Measurements from ENCODE around the gene ADARB2.
"Not testable (repeated sequence)": the region's sequence is repeated elsewhere in the genome, so short reads cannot be mapped to it uniquely, and the experiment has no call there.

ADARB2 gene

DNA sequence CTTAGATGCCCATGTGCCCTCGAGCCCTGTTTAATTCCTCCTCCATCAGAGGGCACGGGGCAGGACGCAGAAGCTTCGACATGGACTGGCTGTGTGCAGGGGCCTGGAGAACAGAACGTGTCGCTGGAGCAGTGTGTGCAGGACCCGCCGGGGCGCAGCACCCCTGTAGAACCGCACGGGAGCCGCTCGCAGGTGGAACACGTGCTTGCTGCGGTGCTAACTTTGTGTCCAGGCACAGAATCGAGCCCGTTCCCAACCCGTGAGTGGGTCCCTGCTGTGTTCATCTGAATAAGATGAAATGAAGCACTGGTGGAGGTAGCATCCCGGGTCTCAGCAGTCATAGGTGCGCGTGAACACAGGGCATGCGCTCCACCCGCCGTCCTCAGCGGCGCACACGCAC is 564.2 kb downstream of the ADARB2 start:
- no peak for DNase-seq

DNA sequence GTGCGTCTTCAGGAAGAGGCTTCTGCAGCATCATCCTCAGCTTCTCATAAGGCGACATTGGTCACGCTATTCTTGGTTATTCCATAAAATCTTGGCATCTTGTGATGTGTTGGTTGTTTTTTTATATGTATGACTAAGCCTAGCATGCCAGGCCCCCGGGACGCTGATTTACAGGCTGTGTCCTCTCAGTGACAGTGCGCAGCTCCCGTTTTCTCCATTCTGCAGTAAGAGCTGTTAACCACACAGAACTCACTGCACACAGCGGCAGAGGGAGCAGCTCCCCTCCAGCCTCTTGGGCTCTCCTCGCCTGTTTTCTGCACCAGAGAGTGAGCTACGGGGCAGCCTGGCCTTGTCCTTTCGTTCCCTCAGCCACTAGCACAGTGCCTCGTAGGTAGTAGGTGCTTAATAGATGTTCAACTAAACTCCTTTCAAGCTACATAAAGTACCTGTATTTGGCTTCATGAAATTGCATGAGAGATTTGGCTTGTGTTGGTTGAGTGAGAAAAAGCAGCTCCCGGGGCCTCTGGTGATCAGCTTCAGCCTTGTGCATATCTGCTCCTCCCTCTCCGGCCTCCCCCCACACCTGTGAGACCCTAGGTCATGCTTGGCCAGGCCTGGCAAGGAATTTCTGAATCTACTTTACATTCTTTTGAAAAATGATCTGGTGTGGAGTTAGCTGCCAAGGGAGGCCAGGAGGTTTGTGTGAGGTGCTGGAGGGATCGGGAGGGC is 564.9 kb downstream of the ADARB2 start:
- DNase-seq: no peak

DNA sequence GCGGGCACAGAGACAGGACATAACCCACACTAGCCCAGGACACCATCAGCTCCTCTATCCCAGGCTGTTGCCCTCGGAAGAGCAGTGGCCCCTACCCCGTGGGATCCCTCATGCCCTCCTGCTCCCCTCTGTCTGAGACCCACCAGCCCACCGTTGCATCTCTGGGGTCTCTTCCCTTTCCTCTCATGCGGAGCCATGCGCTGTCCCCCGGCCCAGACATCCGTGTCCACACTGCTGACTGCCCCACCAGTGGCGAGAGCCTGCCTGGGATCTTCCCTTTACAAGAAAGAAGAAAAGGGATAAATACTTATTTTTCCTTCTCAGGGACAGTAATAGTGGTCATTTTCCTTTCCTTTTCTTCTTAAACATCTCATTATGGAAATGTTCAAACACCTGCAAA is 565.7 kb downstream of the ADARB2 start:
- no peak for DNase-seq

DNA sequence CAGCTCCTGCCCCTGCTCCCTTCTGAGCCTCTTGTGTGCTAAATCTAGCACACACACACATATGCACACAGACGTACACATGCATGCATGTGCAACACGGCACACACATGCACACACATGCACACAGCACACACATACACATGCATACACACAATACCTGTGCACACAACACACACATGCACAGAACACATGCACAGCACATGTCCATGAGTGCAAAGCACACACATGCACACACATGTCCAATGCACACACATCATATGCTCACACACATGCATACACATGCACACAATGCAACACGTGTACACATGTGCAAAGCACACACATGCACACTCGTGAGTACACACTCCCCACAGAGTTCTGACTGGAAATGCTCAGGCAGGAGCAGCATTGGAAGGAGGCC is 566.1 kb downstream of the ADARB2 start:
- DNase-seq: no peak

DNA sequence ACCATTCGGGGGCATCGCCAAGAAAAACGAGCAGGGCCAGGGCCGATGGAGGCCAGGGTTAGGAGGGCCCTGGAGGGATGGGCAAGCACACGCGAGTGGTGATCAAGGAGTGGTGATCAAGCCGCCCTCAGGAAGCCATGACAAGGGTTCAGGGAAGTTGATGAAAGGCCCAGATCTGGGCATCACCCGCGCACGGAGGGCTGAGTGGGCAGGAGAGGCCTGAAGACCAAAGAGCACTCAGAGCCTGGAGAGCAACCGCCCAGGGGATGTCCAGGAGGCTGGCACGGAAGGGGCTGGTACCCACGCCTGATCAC is 566.5 kb downstream of the ADARB2 start:
- DNase-seq: no peak

DNA sequence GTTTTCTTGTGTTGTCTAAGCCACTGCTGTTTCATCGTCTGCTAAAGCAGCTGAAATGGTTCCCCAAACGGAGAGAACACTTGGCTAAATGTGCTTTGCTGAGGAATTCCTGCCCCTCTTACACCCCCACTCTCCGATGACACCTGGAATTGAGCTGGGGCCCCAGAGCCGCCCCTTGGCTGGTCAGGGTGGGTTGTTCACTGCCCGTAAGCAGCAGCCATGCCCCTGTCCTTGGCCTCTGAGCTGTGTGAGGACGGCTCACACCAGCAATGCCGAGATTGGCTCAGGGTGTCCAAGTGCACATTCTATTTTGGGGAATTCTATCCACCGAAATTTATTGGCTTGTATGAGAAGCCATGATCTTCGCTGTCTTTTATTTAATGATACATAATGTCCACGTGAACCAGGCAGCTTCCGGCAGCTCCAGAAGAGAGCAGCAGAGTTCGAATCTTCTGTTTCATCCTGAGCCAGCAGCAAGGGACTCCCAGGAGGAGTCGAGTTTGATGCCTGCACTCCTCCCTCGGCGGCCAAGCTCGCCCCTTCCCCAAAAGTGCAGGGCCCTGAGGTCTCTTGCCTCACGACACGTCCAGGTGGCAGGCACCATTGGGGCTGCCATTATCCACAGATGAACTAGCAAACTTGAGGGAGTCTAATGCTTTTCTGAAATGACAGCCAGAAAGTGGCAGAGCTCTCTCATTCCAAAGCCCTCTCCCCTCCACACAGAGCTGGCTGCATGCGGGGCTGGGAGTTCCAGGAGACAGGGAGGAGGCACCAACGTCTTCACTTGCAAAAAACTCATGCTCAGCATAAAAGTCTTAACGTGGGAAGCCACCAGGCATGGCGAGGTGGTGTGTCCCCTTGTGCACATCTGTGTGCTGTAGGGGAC is 567.1 kb downstream of the ADARB2 start:
- no peak for DNase-seq

DNA sequence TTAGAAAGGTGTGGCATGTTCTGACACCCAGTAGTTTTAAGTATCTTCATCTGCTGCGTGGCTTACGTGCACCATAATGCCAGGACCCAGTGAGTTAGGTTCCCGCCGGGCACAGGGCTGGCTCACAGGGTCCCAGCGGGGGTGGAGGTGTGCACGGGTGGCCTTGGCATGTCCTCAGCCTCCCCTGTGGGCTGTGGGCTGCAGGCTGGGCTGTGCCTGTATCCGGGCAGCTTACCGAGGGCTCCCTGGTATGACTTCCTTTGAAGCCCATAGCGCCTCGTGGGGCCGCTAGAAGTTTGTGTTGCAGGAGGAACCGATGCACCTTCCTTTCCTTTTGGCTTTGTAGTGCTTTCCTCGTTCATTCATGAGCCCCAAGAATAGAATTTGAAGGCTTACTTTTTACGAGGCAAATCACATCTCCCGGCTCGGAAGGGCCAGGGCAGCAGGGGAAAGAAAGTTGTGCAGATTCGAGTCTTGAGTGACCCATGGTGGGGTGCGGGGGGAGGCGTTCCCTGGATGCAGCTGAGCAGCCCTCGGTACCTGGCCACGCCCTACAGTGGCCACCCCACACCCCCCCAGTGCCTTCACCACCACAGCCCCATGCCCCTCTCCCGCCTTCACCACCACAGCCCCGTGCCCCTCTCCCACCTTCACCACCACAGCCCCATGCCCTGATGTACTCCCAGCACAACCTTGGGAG is 568.0 kb downstream of the ADARB2 start:
- DNase-seq: no peak

DNA sequence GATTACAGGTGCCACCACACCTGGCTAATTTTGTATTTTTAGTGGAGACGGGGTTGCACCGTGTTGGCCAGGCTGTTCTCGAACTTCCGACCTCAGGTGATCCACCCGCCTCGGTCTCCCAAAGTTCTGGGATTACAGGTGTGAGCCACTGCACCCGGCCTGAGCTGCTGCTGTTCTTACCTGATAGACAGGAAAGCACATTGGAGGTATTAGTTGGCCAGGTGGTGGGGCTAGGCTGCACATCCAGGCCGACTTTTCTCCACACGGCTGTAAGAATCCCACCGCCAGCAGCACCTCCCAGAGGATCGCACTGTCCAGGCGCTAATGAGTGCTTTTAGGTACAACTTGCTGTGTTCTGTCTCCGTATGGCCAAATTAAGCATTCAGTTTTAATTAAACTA is 568.6 kb downstream of the ADARB2 start:
- DNase-seq: no peak

DNA sequence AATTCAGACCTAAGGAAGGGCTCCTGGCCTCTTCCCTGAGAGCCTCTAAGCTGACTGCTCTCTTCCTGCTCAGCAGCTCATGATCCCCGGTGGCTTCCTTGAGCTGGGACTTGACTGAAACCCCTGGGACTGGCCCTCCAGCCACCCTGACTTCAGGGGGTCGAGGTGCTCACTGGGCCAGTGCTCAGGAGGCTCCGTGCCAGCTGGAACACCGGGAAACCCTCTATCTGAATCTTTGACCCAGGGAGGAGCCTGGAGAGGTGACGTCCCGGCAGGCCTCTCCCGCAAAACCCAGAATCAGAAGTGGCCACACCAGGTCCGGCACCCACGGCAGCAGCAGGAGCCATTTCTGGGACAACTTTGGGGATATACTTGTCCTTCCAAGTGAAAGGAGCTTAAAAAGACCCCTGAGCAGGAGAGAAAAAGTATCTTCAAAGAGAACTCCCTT is 570.5 kb downstream of the ADARB2 start:
- DNase-seq: no peak

DNA sequence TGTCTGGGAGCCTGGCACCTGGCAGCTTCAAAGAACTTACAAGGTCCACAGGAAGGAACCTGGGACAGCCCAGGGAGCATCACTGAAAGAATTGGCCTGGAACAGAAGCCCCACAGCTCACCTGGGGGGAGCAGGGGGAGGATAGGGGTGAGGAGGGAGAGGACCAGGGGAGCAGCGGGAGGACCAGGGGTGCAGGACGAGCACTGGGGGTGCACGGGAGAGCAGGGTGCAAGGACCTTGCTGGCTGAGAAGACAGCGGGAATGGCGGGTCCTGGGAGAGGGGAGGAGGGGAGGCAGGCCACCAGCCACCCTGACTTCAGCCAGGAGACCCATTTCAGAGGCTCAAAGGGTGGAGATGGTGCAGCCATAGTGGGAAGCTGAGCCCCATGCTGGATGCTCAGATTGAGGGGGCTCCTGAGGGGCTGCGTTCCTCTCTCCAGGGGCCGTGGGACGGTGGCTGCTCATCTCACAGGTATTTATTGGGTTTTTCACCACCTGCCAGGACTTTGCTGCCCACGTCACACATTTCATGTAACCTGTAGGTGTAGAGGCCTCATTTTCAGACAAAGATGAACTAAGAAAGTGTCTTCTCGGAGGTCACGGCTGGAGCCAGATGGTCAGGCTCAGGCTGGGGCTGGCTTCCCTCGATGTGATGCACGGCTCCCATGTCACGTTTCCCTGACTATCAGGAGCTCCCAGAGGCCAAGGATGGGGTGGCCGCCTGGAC is 571.1 kb downstream of the ADARB2 start:
- no peak for DNase-seq

DNA sequence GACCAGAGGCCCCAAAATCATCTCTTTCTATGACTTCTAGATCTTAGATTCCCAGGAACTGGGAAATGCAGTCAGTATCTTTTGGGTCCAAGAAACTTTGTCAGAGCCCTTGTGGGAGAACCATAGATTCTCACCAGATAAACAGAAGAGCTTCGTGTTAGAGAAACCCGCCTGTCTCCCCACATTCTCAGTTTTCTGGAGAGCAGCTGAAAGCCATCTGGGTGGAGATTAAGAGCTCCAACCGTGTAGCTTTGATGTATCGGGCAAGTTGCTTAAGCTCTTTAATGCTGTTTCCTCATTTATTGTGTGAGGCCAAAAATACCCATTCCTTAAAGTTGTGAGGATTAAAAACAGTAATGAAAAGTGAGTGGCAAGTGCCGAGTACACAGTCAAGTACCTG is 573.5 kb downstream of the ADARB2 start:
- DNase-seq: no peak

DNA sequence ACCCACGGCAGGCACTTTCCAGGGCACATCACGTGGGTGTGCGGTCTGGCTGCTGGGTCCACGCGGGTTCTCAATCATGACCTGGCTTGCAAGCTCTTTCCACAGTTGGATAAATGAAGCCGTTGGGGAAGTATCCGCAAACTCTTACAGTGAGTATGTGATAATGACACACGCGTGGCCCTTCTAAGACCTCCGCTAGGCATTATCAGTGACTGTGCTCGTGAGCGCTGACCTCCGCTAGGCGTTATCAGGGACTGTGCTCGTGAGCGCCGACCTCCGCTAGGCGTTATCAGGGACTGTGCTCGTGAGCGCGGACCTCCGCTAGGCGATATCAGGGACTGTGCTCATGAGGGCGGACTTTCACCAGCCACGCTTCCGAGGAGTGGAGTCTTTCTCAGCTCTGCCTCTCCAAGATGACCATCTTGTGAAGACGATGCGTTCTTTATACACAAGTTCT is 574.1 kb downstream of the ADARB2 start:
- no peak for DNase-seq

DNA sequence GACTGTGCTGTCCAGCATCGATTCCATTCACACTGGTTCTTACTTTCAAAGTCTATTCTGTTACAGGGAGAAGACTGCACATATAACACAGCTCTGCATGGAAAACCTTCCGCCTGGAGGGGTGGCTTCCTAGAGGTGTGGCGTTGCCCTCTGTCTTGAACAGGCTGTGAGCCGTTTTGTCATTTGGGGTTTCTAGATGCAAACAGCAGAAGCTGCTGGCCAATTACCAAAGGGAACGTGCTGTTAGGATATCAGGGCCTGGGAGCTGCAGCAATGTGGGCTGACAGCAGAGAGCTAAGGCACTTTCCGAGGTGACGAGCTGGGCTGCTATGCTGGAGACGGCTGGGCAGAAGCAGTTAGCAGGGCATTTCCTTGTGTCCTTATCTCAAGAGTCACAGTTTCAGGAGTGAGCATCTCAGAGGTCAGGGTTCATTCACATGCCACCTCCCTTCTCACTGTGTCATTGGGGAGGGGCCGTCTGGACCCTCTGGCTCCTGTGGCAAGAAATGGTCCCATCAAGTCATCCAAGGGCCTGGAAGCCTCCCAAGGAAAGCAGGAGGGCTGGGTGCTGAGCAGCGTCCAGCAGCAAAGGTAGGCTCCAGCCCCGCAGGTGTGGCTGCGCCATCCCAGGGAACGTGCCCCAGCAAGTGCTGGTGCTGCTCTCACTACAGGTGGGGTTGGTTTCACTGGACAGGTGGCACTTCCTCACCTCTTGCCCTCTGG is 574.7 kb downstream of the ADARB2 start:
- DNase-seq: no peak

DNA sequence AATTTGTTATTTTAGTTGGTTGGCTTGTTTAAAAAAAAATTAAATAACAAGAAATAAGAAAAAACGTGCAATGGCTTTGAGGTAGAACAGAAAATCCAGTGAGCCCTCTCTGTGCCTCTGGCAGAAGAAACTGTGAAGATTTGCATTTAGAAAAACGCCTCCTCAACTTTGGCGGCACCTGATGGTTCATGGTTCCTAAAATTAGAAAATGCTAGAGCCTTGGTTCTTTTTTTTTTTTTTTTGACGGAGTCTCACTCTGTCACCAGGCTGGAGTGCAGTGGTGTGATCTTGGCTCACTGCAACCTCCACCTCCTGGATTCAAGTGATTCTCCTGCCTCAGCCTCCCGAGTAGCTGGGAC is 576.0 kb downstream of the ADARB2 start:
- not testable (repeated sequence) for DNase-seq

DNA sequence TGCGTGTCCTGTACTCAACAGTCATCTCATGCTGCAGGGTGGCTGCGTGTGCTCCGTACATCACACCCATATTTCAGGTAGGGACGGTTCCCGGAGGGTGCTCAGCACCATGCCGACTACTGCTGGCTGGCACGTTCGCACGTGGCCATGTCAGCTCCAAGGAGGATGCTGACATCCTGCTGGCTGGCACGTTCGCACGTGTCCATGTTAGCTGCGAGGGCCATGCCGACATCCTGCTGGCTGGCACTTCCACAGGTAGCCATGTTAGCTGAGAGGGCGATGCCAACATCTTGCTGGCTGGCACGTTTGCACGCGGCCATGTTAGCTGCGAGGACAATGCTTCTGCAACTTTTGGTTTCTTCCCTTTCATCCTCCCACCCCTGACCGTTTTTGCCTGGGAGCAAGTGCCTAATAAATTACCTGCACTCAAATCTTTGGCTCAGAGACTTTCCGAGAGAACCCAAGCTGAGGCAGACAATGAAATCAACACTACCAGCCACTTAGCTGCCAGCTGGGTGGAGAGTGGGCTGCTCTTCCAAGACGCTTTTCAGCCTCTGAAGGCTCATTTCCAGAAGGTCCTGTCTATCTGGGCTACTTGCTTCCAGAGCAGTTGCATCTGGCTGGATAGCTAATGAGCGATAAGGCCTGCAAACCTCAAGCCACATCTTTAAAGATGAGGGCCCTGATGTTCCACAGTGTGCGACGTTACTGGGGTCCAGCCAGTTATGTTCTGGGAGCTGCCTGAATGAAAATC is 576.6 kb downstream of the ADARB2 start:
- DNase-seq: no peak

DNA sequence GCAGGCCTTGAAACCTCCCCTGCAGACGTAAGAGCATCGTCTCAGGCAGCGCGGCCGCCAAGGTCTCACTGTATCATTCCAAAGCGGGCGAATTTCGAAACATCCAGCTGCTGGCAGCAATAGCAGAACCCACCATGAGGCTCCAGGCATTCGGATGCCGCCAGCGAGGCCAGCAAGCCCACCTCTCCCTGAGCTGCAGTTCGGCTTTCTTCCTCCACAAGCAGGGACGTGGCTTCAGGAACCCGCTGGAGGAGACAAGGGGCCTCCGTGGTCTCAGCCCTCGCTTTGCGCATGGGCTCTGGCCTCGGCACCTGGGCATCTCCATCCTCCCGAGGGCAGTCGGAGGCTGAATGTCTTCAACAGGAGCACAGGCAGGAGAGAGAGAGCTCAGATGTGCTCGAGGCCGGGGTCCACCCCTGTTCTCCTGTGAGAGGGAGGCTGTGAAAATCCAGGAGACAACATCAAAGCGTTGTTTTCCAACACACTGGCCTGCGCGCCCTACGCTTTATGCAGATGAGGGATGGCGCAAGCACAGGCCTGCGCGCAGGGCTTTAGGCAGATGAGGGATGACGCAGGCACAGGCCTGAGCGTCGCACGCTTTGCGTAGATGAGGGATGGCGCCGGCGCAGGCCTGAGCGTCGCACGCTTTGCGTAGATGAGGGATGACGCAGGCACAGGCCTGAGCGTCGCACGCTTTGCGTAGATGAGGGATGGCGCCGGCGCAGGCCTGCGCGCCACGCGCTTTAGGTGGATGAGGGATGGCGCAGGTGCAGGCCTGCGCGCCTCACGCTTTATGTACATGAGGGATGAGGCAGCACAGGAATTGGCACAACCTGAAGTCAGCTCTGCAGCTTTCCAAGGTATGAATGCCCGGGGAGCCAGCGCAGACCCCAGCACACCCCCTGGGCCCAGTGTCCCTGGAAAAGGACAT is 577.9 kb downstream of the ADARB2 start:
- DNase-seq: no peak

DNA sequence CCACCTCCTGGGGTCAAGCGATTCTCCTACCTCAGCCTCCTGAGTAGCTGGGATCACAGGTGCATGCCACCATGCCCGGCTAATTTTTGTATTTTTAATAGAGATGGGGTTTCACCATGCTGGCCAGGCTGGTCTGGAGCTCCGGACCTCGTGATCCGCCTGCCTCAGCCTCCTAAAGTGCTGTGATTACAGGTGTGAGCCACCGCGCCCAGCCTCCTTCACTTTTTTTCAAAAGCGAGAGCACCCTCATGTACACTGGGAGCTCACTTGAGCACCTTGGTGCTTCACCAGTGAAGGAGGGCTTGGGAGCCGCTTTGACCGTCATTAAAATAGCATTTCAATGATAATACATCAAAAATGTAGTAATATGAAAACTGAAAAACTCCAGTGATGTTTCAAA is 578.8 kb downstream of the ADARB2 start:
- not testable (repeated sequence) for DNase-seq

DNA sequence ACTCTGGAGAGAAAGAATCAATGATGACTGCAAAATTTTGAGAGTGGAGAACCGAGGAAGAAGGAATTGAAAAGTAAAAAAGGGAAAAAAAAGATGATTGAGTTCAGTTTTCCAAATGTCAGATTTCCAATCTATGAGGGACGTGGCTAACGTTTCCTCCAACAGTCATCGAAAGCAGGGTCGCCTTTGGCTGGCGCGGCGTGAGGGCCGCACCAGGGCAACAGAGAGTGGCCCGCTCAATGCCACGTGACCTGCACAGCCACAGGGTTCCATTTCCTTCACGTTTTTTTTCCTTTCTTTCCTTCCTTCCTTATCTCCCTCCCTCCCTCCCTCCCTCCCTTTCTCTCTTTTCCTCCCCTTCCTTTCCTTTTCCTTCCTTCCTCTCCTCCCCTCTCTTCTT is 579.3 kb downstream of the ADARB2 start:
- no peak for DNase-seq

DNA sequence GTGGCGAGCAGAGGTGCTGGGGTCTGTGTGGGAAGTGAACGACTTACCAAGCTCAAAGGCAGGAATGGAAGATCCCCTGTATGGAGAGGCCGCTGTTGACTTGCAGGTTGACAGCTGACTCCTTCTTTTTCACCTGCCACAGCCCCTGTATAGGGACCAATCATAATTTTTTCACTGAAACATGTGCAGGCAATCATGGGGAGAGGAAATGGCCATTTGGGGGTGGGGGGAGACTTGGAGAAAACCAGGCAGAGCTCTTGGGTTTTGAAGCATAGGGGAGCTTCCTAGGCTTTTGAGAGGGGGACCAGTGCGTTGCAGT is 579.8 kb downstream of the ADARB2 start:
- no peak for DNase-seq

DNA sequence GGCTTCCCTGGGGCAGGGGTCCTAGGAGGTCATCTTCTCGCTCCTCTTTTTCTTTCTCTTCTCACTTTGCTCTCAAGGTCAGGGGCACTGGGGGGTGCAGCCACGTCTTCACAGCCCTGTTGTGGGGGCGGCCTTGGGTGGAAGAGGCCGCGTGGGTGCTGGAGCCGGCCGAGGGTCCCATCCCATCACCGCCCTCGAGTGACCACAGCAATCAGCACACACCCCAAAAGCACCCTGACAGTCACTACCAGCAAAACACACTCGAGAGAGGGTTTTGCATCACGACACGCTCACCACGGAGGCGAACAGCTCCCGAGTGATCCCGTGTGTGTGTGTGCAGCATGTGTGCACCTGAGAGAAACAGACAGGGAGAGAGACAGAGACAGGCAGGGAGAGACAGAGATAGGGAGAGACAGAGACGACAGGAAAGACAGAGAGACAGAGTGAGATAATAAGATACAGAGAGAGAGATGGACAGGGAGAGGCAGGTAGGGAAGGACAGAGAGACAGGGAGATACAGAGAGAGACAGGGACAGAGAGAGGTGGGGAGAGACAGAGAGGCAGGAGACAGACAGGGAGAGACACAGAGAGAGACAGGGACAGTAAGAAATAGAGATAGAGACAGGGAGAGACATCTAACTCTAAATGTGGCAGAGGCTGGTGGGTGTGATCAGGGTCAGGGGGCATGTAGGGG is 580.3 kb downstream of the ADARB2 start:
- no peak for DNase-seq
